Left lung (tissue), 10 donors: ENCODE measurements around the gene WDR72. TPM values are rescaled to one million over a fixed set of nuclear protein-coding genes. Genes with fewer than 3 reads are reported as not detected.

Source experiments
- ATAC-seq: fragments of 200-7000 bp; cut with Tn5 transposase; one replicate; pipeline ENCODE4 v1.9.1; 2020; ENCODE audit warnings: moderate library complexity
- DNase-seq, 4 donors: peaks; one replicate each; pipeline ENCODE4 v3.0.0-alpha.2; 2013 to 2020
- H3K27ac ChIP-seq, 2 donors: fragments of 200-600 bp; sonication (generic) in 1 of 2; one replicate each; pipeline versions ENCODE4 v1.5.0 to v1.8.0; 2020 to 2021
- H3K27me3 ChIP-seq, 2 donors: fragments of 200-600 bp; sonication (generic) in 1 of 2; one replicate each; pipeline versions ENCODE4 v1.5.0 to v1.8.0; 2020 to 2021
- H3K36me3 ChIP-seq, 2 donors: fragments of 200-600 bp; sonication (generic) in 1 of 2; one replicate each; pipeline versions ENCODE4 v1.5.0 to v1.8.0; 2020 to 2021
- H3K4me1 ChIP-seq, 2 donors: fragments of 200-600 bp; one replicate each; pipeline ENCODE4 v1.8.0; 2021
- H3K4me3 ChIP-seq, 2 donors: fragments of 200-600 bp; sonication (generic) in 1 of 2; one replicate each; pipeline versions ENCODE4 v1.5.0 to v1.8.0; 2020 to 2021; ENCODE audit warnings: mild to moderate bottlenecking in 1 of 2
- H3K9me3 ChIP-seq, 2 donors: fragments of 200-600 bp; sonication (generic) in 1 of 2; one replicate each; pipeline versions ENCODE4 v1.5.0 to v1.8.0; 2020 to 2021
- intact Hi-C, 2 donors: fragments of 100-400 bp; cut with DNase I; formaldehyde crosslinking; loops; one replicate each; pipeline versions ENCODE4 v1.11.2 to v1.14.2; 2022
- polyA plus RNA-seq, 6 donors: library from polyadenylated mRNA; unstranded; fragments of 120-200 nt; gene quantifications; one replicate each; pipeline ENCODE4 v1.2.1, GENCODE V29; 2013; ENCODE audit not compliant: insufficient read length in 6 of 6
- total RNA-seq, 2 donors: library from RNA; stranded (reverse); fragmentation: NEBNext Ultra II Directional; extraction: Animal tissue kit (Norgen Biotek cat#: 25700); gene quantifications; one replicate each; pipeline ENCODE4 v1.2.1, GENCODE V29; 2021
- TF ChIP-seq, protein P1 (sequence below), 2 donors: fragments of 200-600 bp; sonication (generic) in 1 of 2; IDR thresholded peaks; one replicate each; pipeline versions ENCODE4 v1.5.0 to v1.8.0; 2021; ENCODE audit warnings: antibody characterized with exemption in 2 of 2
- donor health status: DM: no; HTN: yes; CAD: no.
- donor health status: DM: no; HTN: no; CAD: no.

Gene WDR72
- total and polyA plus RNA-seq, 8 donors, result 0.73 to 6.5 (median 3.0) TPM

DNA sequence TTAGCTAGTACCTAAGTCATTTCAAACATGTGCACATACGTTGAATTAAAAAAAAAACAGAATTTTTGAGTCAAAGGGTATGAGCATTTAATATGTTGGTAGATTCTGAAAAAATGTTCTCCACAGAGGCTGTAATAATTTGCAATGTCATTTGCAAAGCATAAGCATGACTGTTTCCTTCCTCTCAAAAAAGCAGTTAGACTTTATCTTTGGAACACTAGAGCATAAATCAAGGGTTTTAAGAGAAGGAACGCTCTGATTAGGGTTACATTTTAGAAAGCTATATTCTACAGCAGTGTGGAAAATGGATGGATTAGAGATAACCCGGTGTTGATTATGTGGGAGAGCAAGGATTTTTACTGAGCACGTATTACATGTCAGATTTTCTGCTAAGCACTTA lies 193.7 kb downstream of the WDR72 start:
- Histone ChIP-seq H3K27ac (no peak overlapping the region), H3K27me3 (no peaks in the 10 kb centered on the region), H3K36me3 (no peaks in the 10 kb centered on the region), H3K9me3 (peaks cover 0 to 3% of the 10 kb centered on the region in 2 donors), H3K4me1 (no peaks in the 10 kb centered on the region), H3K4me3 (no peak overlapping the region)
- TF ChIP-seq, protein P1, sequence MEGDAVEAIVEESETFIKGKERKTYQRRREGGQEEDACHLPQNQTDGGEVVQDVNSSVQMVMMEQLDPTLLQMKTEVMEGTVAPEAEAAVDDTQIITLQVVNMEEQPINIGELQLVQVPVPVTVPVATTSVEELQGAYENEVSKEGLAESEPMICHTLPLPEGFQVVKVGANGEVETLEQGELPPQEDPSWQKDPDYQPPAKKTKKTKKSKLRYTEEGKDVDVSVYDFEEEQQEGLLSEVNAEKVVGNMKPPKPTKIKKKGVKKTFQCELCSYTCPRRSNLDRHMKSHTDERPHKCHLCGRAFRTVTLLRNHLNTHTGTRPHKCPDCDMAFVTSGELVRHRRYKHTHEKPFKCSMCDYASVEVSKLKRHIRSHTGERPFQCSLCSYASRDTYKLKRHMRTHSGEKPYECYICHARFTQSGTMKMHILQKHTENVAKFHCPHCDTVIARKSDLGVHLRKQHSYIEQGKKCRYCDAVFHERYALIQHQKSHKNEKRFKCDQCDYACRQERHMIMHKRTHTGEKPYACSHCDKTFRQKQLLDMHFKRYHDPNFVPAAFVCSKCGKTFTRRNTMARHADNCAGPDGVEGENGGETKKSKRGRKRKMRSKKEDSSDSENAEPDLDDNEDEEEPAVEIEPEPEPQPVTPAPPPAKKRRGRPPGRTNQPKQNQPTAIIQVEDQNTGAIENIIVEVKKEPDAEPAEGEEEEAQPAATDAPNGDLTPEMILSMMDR (IDR thresholded peaks at IDR 0.05), result no peak
- DNase-seq (no peak), ATAC-seq (no peak)
- intact Hi-C loops, result no loop called here

DNA sequence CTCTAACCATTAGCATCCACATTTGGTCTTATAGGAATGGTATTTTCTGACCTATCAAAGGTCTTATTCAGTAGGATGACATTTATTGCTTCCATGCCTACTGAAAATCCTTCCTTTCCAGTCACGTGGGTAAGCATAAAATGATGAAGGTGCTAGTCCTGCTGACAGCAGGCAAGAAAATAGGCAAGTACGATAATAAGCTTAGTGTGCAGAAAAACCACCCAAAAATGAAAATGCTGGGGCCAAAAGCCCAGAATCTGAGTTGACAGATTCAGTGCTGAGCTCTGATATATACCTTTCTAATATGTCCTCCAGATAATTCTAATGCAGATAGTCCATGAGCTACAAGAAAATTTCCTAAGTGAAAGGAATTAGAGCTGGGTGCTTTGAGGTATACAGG lies 194.8 kb downstream of the WDR72 start:
- no peak overlapping the region for H3K4me3 ChIP-seq
- no peak for ATAC-seq
- no peaks in the 10 kb centered on the region for H3K4me1 ChIP-seq
- H3K9me3 ChIP-seq, result no peaks in the 10 kb centered on the region
- intact Hi-C loops, result no loop called here
- no peak for DNase-seq
- no peaks in the 10 kb centered on the region for H3K27me3 ChIP-seq
- no peak overlapping the region for H3K27ac ChIP-seq
- H3K36me3 ChIP-seq, result no peaks in the 10 kb centered on the region
- TF ChIP-seq, protein P1 (IDR thresholded peaks at IDR 0.05), result no peak

DNA sequence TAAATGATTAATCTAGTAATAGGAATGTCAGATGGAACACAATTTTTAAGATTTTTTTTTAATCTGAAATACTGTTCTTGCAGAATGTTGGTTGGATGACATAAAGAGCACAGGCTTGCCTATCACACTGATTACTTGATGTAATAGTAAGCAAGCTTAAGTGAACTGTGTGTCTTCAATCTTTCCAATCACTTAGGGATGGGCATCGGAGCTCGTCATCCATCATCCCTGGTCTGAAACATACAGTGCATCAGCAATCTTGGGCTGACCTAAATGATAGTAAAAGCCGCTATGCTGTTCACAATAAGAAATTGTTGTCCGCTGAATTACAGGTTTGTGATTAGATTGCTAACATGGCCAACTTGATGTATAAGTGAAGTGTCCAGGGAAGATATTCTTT lies 195.8 kb downstream of the WDR72 start:
- ATAC-seq, result no peak

DNA sequence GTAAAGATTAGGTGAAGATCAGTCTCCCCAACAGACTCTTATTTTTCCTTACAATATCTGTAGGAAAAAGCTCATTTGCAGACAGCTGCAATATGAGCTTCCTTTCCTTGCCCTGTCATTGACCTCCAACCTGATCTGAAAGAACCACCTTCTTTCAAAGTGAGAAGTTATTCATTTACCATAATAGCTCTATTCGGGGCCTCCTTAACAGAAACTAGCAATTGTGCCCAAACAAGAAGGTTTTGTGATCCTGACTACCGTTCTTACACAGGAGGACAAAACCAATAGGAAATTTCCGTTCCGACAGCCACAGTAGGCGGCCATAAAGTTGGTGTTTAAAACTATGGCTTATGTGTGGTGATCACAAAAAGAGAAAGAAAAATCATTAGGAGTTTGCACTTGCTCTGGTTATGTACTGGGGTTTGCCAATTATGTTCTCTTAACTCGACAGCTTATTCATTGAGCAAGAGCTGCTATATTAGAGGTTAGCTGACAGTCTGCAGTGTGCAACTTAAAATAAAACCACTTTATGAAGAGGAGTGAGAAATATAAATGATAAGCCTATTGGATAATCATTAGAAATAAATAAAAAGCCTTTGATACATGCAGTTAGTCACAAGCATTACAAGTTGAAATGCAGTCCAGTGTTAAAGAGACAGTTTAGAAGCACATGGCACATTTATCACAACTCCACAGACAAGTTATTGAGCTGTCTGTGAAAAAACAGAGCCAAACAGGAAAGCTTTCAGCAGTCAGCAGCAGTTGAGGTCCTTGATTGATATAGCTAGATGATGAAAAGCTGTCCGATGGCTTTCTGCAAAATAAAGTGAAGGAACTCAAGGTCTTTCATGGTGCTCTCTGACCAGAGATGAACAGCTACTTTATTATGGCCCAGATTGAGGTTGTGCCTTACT lies 199.8 kb downstream of the WDR72 start:
- ATAC-seq, result peak; percentile 63
- Histone ChIP-seq H3K4me3 (no peak overlapping the region), H3K27me3 (no peaks in the 10 kb centered on the region), H3K27ac (no peak overlapping the region), H3K36me3 (no peaks in the 10 kb centered on the region), H3K9me3 (no peaks in the 10 kb centered on the region), H3K4me1 (no peaks in the 10 kb centered on the region)
- TF ChIP-seq, protein P1 (IDR thresholded peaks at IDR 0.05), result no peak
- peak in 1 of 4 donors; percentile 26 for DNase-seq
- intact Hi-C loops, result no loop called here

More for the DNA sequence above, 195.8 kb downstream of the WDR72 start:
- TF ChIP-seq, protein P1 (IDR thresholded peaks at IDR 0.05), result no peak
- Histone ChIP-seq H3K9me3 (no peaks in the 10 kb centered on the region), H3K27me3 (no peaks in the 10 kb centered on the region), H3K4me1 (no peaks in the 10 kb centered on the region), H3K27ac (no peak overlapping the region), H3K4me3 (no peak overlapping the region), H3K36me3 (no peaks in the 10 kb centered on the region)
- no peak for DNase-seq
- intact Hi-C loops, result no loop called here

DNA sequence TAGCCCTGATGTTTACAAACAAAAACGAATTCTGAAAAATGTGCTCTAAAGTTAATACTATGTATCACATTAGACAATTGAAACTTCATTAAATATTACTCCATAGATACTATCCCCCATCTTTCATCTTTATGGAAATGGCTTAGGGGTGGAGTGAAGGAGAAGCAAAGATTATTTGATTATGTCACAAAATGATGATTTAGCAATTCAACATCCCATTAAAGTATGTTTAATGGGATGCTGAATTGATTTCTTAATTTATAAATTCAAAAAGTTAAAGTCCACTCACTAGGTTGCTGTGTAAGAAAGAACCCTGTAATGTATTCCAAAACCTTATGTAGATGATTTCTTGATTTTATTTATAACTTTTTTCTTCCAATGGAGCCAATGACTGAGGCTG lies 201.1 kb downstream of the WDR72 start:
- intact Hi-C loops, result no loop called here
- no peaks in the 10 kb centered on the region for H3K4me1 ChIP-seq
- DNase-seq (no peak), ATAC-seq (no peak)
- H3K27ac ChIP-seq, result no peak overlapping the region
- no peaks in the 10 kb centered on the region for H3K27me3 ChIP-seq
- H3K4me3 ChIP-seq, result no peak overlapping the region
- TF ChIP-seq, protein P1 (IDR thresholded peaks at IDR 0.05), result no peak
- no peaks in the 10 kb centered on the region for H3K9me3 ChIP-seq
- H3K36me3 ChIP-seq, result no peaks in the 10 kb centered on the region
